ENCODE measurements around the gene FAT1.

Gene FAT1

DNA sequence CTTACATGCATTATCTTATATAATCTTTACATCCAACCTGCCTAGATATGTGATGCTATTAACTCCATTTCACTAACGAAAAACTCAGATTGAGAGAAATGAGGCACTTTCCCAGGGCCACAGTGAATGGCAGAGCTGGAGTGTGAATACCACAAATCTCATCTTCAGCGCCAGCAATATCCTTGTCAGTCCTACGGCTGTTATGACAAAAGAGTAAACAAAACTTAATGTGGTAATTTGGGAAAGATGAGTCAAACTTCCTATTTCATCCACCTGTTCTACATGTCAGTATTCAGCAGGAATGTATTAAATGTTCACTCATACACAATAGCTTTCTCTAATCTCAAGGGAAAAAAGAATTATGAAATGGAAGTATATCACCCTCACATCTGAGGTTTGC lies 56.9 kb downstream of the FAT1 start:
- no peak for DNase-seq
- Histone ChIP-seq H3K4me2 (ENCODE audit: low read depth, low read length) (no peak overlapping the region), H3K4me1 (ENCODE audit: low read length) (no peaks in the 10 kb centered on the region; the same call in 1 of the 2 replicates), H3K9me2 (replicated peaks; ENCODE audit: insufficient read depth, low read length) (no peaks in the 10 kb centered on the region), H3K9ac (ENCODE audit: low read length) (no peak overlapping the region), H4K20me1 (ENCODE audit: insufficient read depth, low read length) (no peaks in the 10 kb centered on the region), H3K27ac (ENCODE audit: low read length) (no peak overlapping the region), H3F3A (ENCODE audit: insufficient read depth, low read length) (no peaks in the 10 kb centered on the region), H3K9me3 (replicated peaks; ENCODE audit: insufficient read depth, low read length) (no peaks in the 10 kb centered on the region; the same call in 1 of the 2 replicates), H3K4me3 (ENCODE audit: low read length) (no peak overlapping the region), H3K27me3 (replicated peaks; ENCODE audit: insufficient read depth, low read length) (no peaks in the 10 kb centered on the region), H3K79me2 (ENCODE audit: low read length) (peaks cover 48% of the 10 kb centered on the region; the same call in 1 of the 2 replicates), H2AFZ (ENCODE audit: low read length) (no peak overlapping the region), H3K36me3 (replicated peaks; ENCODE audit: insufficient read depth, low read length) (no peaks in the 10 kb centered on the region; the same call in 1 of the 2 replicates)
- TF ChIP-seq EZH2 (optimal IDR thresholded peaks at IDR 0.05; ENCODE audit: low read depth, low read length), result no peak
- TF ChIP-seq, protein P1, sequence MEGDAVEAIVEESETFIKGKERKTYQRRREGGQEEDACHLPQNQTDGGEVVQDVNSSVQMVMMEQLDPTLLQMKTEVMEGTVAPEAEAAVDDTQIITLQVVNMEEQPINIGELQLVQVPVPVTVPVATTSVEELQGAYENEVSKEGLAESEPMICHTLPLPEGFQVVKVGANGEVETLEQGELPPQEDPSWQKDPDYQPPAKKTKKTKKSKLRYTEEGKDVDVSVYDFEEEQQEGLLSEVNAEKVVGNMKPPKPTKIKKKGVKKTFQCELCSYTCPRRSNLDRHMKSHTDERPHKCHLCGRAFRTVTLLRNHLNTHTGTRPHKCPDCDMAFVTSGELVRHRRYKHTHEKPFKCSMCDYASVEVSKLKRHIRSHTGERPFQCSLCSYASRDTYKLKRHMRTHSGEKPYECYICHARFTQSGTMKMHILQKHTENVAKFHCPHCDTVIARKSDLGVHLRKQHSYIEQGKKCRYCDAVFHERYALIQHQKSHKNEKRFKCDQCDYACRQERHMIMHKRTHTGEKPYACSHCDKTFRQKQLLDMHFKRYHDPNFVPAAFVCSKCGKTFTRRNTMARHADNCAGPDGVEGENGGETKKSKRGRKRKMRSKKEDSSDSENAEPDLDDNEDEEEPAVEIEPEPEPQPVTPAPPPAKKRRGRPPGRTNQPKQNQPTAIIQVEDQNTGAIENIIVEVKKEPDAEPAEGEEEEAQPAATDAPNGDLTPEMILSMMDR (IDR thresholded peaks at IDR 0.05; ENCODE audit: low read length), result no peak

DNA sequence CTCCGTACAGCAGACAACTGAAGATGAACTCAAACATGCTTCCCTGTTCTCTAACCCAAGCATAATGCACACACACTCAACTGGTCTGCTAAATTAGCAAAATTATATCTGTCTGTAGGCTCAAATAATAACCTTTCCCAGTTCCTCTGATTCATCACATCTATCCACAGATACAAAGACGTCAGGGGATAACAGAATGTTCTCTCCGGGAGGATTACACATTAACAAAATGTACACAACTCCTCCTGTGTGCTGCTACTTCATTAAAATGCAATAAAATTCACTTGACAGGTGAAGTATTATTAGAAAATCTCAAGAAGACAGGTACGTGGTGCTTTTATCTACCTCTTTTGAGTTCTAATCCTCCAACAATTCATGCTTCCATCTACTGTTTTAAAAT lies 57.4 kb downstream of the FAT1 start:
- H3K4me1 ChIP-seq (ENCODE audit: low read length), result no peaks in the 10 kb centered on the region; the same call in 1 of the 2 replicates
- H3K27ac ChIP-seq (ENCODE audit: low read length), result no peak overlapping the region
- H3K9me2 ChIP-seq (replicated peaks; ENCODE audit: insufficient read depth, low read length), result no peaks in the 10 kb centered on the region
- H3K9me3 ChIP-seq (replicated peaks; ENCODE audit: insufficient read depth, low read length), result no peaks in the 10 kb centered on the region; the same call in 1 of the 2 replicates
- DNase-seq, result no peak
- no peak overlapping the region for H2AFZ ChIP-seq (ENCODE audit: low read length)
- no peaks in the 10 kb centered on the region for H4K20me1 ChIP-seq (ENCODE audit: insufficient read depth, low read length)
- no peaks in the 10 kb centered on the region; the same call in 1 of the 2 replicates for H3K36me3 ChIP-seq (replicated peaks; ENCODE audit: insufficient read depth, low read length)
- TF ChIP-seq EZH2 (optimal IDR thresholded peaks at IDR 0.05; ENCODE audit: low read depth, low read length) (no peak), EZH2phosphoT487 (IDR thresholded peaks at IDR 0.05; ENCODE audit: low read length) (no peak)
- TF ChIP-seq, protein P1 (IDR thresholded peaks at IDR 0.05; ENCODE audit: low read length), result no peak
- no peak overlapping the region for H3K4me3 ChIP-seq (ENCODE audit: low read length)
- no peaks in the 10 kb centered on the region for H3F3A ChIP-seq (ENCODE audit: insufficient read depth, low read length)
- H3K9ac ChIP-seq (ENCODE audit: low read length), result no peak overlapping the region
- H3K4me2 ChIP-seq (ENCODE audit: low read depth, low read length), result no peak overlapping the region
- peaks cover 48% of the 10 kb centered on the region; the same call in 1 of the 2 replicates for H3K79me2 ChIP-seq (ENCODE audit: low read length)
- H3K27me3 ChIP-seq (replicated peaks; ENCODE audit: insufficient read depth, low read length), result no peaks in the 10 kb centered on the region

DNA sequence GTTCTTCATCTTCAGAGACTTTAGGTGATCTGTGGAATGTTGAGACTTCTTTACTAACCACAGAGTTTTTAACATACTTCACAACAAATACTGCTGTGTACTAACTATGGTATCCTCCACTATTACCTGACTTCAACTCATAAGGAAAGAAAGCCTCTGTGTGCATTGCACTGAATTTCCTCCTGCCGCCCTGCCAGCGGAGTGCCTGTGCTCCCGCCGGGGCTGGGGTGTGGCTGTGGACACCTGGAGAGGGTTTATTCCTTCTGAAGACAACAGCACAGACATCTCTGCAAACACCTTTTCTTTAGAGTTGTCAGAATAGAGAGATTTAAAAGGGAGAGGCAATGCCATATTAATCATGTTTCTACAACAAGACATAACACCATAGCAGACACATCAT lies 63.3 kb downstream of the FAT1 start:
- Histone ChIP-seq H3K79me2 (ENCODE audit: low read length) (peaks cover 33% of the 10 kb centered on the region), H3K36me3 (replicated peaks; ENCODE audit: insufficient read depth, low read length) (no peaks in the 10 kb centered on the region; the same call in 1 of the 2 replicates)
- TF ChIP-seq EZH2phosphoT487 (IDR thresholded peaks at IDR 0.05; ENCODE audit: low read length) (no peak), EZH2 (optimal IDR thresholded peaks at IDR 0.05; ENCODE audit: low read depth, low read length) (no peak)
- TF ChIP-seq, protein P1 (IDR thresholded peaks at IDR 0.05; ENCODE audit: low read length), result no peak

More for the DNA sequence above, 63.3 kb downstream of the FAT1 start:
- no peak for DNase-seq
- Histone ChIP-seq H4K20me1 (ENCODE audit: insufficient read depth, low read length) (no peaks in the 10 kb centered on the region), H3K9me2 (replicated peaks; ENCODE audit: insufficient read depth, low read length) (no peaks in the 10 kb centered on the region), H3F3A (ENCODE audit: insufficient read depth, low read length) (no peaks in the 10 kb centered on the region), H3K4me3 (ENCODE audit: low read length) (no peak overlapping the region), H2AFZ (ENCODE audit: low read length) (no peak overlapping the region), H3K27ac (ENCODE audit: low read length) (no peak overlapping the region), H3K4me2 (ENCODE audit: low read depth, low read length) (no peak overlapping the region), H3K9ac (ENCODE audit: low read length) (no peak overlapping the region), H3K9me3 (replicated peaks; ENCODE audit: insufficient read depth, low read length) (no peaks in the 10 kb centered on the region), H3K27me3 (replicated peaks; ENCODE audit: insufficient read depth, low read length) (no peaks in the 10 kb centered on the region), H3K4me1 (ENCODE audit: low read length) (no peaks in the 10 kb centered on the region; the same call in 1 of the 2 replicates)
